ENCODE data around the gene POMT2. TPM values are rescaled to one million over a fixed set of nuclear protein-coding genes. Genes with fewer than 3 reads are reported as not detected.

Gene POMT2
- total and polyA plus RNA-seq, 2 experiments from 2014 or later = 21.1 to 39.3 TPM

DNA sequence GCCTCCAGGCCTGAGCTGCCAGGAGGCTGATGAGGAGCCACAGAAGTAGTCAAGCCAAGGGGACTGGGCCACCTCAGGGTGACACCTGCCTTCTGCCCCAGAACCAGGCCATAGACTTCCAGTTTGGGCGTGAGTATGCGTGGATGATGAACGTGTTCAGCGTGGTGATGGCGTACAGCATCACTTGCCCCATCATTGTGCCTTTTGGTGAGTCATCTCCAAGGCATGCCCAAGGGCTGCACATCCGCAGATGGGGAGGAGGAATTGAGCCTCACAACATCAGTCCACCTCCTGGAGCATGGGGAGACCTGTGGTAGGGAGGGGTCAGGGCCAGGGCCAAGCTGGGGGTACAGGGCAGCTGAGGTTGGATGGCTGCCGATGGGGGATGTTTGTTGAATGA lies 72.0 kb downstream of the POMT2 start:
- Histone ChIP-seq H3K27me3 (no peaks in the 10 kb centered on the region), H3K27ac (no peak overlapping the region), H4K20me1 (ENCODE audit: insufficient read depth, poor library complexity, severe bottlenecking) (no peaks in the 10 kb centered on the region), H3K4me2 (no peak overlapping the region), H3K36me3 (replicated peaks; ENCODE audit: insufficient read depth, low read depth) (no peaks in the 10 kb centered on the region), H3K9me2 (replicated peaks; ENCODE audit: insufficient read depth) (no peaks in the 10 kb centered on the region), H3K9me3 (ENCODE audit: low read depth) (no peaks in the 10 kb centered on the region), H3K4me1 (ENCODE audit: insufficient read depth) (no peaks in the 10 kb centered on the region), H3K4me3 (no peak overlapping the region), H3K79me2 (no peaks in the 10 kb centered on the region), H2AFZ (no peak overlapping the region)
- TF ChIP-seq EZH2phosphoT487 (IDR thresholded peaks at IDR 0.05; ENCODE audit: low read depth, severe bottlenecking, unreplicated experiment) (no peak), EZH2 (IDR thresholded peaks at IDR 0.05; ENCODE audit: borderline replicate concordance) (no peak)
- TF ChIP-seq, protein P1, sequence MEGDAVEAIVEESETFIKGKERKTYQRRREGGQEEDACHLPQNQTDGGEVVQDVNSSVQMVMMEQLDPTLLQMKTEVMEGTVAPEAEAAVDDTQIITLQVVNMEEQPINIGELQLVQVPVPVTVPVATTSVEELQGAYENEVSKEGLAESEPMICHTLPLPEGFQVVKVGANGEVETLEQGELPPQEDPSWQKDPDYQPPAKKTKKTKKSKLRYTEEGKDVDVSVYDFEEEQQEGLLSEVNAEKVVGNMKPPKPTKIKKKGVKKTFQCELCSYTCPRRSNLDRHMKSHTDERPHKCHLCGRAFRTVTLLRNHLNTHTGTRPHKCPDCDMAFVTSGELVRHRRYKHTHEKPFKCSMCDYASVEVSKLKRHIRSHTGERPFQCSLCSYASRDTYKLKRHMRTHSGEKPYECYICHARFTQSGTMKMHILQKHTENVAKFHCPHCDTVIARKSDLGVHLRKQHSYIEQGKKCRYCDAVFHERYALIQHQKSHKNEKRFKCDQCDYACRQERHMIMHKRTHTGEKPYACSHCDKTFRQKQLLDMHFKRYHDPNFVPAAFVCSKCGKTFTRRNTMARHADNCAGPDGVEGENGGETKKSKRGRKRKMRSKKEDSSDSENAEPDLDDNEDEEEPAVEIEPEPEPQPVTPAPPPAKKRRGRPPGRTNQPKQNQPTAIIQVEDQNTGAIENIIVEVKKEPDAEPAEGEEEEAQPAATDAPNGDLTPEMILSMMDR (IDR thresholded peaks at IDR 0.05; ENCODE audit: poor library complexity) = no peak
- 98% methylated on average over 7 of the region's 7 CpGs for WGBS (ENCODE audit: low lambda C conversion rate, missing lambda C conversion rate)
- DNase-seq (ENCODE audit: low spot score) = no peak

DNA sequence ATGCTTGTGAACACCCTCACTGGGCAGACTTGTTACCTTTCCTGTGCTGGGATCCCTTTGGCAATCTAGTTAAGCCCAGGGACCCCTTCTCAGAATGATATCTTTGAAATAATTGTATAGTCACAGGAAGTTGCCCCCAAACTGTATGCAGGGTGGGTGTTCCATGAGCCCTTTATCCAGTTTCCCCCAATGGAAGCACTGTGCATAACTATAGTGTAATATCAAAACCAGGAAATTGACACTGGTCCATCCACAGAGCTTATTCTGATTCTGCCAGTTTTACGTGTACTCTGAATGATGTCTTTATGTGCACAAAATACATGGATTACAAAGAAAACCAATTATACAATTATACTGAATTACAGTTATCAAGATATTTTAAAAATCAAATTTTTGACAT lies 73.9 kb downstream of the POMT2 start:
- Histone ChIP-seq H3K9me3 (ENCODE audit: low read depth) (no peaks in the 10 kb centered on the region), H3K9me2 (replicated peaks; ENCODE audit: insufficient read depth) (no peaks in the 10 kb centered on the region)

DNA sequence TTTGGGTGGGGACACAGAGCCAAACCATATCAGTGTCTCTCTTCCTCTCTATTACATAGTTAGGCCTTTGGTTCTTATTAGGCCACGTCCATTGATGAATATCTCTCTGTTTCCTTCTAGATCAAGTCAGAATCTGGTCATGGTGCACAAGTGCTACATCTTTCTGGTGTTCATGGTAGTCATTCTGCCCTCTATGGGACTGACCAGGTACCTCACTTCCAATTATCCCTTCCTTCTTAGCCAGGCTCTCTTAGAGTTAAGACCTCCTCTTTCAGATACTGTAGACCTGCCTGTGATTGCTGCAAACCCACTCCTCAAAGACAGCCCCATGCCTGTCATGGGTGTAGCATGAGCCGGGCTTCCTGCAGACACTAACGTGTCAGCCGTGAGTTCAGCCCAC lies 74.9 kb downstream of the POMT2 start:
- no peak overlapping the region for H3K27ac ChIP-seq
- no peaks in the 10 kb centered on the region for H3K27me3 ChIP-seq
- no peak for DNase-seq (ENCODE audit: low spot score)
- H3K4me2 ChIP-seq = no peak overlapping the region
- no peaks in the 10 kb centered on the region for H3K4me1 ChIP-seq (ENCODE audit: insufficient read depth)
- no peak overlapping the region for H3K4me3 ChIP-seq
- TF ChIP-seq, protein P1 (IDR thresholded peaks at IDR 0.05; ENCODE audit: poor library complexity) = no peak
- TF ChIP-seq EZH2 (IDR thresholded peaks at IDR 0.05; ENCODE audit: borderline replicate concordance) (no peak), EZH2phosphoT487 (IDR thresholded peaks at IDR 0.05; ENCODE audit: low read depth, severe bottlenecking, unreplicated experiment) (no peak)
- H3K9me2 ChIP-seq (replicated peaks; ENCODE audit: insufficient read depth) = no peaks in the 10 kb centered on the region
- H3K79me2 ChIP-seq = no peaks in the 10 kb centered on the region
- H2AFZ ChIP-seq = no peak overlapping the region
- no peaks in the 10 kb centered on the region for H3K9me3 ChIP-seq (ENCODE audit: low read depth)
- H4K20me1 ChIP-seq (ENCODE audit: insufficient read depth, poor library complexity, severe bottlenecking) = no peaks in the 10 kb centered on the region
- 91% methylated on average over 4 of the region's 4 CpGs for WGBS (ENCODE audit: low lambda C conversion rate, missing lambda C conversion rate)
- no peaks in the 10 kb centered on the region for H3K36me3 ChIP-seq (replicated peaks; ENCODE audit: insufficient read depth, low read depth)

More for the DNA sequence above, 73.9 kb downstream of the POMT2 start:
- Histone ChIP-seq H3K27ac (no peak overlapping the region), H2AFZ (no peak overlapping the region), H3K4me1 (ENCODE audit: insufficient read depth) (no peaks in the 10 kb centered on the region), H3K36me3 (replicated peaks; ENCODE audit: insufficient read depth, low read depth) (no peaks in the 10 kb centered on the region), H3K79me2 (no peaks in the 10 kb centered on the region), H4K20me1 (ENCODE audit: insufficient read depth, poor library complexity, severe bottlenecking) (no peaks in the 10 kb centered on the region), H3K4me2 (no peak overlapping the region), H3K4me3 (no peak overlapping the region), H3K27me3 (no peaks in the 10 kb centered on the region)
- WGBS (ENCODE audit: low lambda C conversion rate, missing lambda C conversion rate) = 100% methylated on average over 1 of the region's 1 CpG
- TF ChIP-seq EZH2phosphoT487 (IDR thresholded peaks at IDR 0.05; ENCODE audit: low read depth, severe bottlenecking, unreplicated experiment) = no peak
- no peak for DNase-seq (ENCODE audit: low spot score)

DNA sequence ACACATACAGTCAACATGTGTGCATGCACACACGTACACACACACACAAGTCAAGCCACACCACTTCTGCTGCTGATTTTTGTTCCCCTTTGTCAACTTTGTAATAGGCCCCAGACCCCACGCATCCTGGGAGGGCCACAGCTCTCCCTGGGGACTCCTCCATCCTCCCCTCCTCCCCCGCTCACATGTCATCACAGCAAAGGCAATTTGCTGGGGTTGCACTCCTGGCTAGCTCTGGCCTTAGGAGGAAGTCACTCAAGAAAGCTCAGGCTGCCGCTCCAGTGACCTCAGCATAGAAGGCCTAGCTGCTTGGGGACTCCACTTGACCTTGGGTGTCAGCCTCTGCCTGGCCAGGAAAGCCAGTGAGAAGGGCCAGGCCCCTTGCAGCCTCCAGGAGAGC lies 76.8 kb downstream of the POMT2 start:
- no peak for DNase-seq (ENCODE audit: low spot score)
- no peaks in the 10 kb centered on the region for H3K36me3 ChIP-seq (replicated peaks; ENCODE audit: insufficient read depth, low read depth)
- no peak overlapping the region for H3K27ac ChIP-seq
- H3K4me3 ChIP-seq = no peak overlapping the region
- no peak overlapping the region for H3K4me2 ChIP-seq
- H3K9me2 ChIP-seq (replicated peaks; ENCODE audit: insufficient read depth) = no peaks in the 10 kb centered on the region
- no peaks in the 10 kb centered on the region for H3K4me1 ChIP-seq (ENCODE audit: insufficient read depth)
- H4K20me1 ChIP-seq (ENCODE audit: insufficient read depth, poor library complexity, severe bottlenecking) = no peaks in the 10 kb centered on the region
- no peaks in the 10 kb centered on the region for H3K79me2 ChIP-seq
- H3K27me3 ChIP-seq = no peaks in the 10 kb centered on the region
- H3K9me3 ChIP-seq (ENCODE audit: low read depth) = no peaks in the 10 kb centered on the region
- 89% methylated on average over 4 of the region's 4 CpGs for WGBS (ENCODE audit: low lambda C conversion rate, missing lambda C conversion rate)
- TF ChIP-seq, protein P1 (IDR thresholded peaks at IDR 0.05; ENCODE audit: poor library complexity) = no peak
- no peak for TF ChIP-seq EZH2 (IDR thresholded peaks at IDR 0.05; ENCODE audit: borderline replicate concordance)
- no peak for TF ChIP-seq EZH2phosphoT487 (IDR thresholded peaks at IDR 0.05; ENCODE audit: low read depth, severe bottlenecking, unreplicated experiment)
- no peak overlapping the region for H2AFZ ChIP-seq
